ENCODE data around the gene ZCCHC14. TPM values are rescaled to one million over a fixed set of nuclear protein-coding genes. Genes with fewer than 3 reads are reported as not detected.

Gene ZCCHC14
- polyA plus RNA-seq, 1 experiment, result 2.7 TPM

DNA sequence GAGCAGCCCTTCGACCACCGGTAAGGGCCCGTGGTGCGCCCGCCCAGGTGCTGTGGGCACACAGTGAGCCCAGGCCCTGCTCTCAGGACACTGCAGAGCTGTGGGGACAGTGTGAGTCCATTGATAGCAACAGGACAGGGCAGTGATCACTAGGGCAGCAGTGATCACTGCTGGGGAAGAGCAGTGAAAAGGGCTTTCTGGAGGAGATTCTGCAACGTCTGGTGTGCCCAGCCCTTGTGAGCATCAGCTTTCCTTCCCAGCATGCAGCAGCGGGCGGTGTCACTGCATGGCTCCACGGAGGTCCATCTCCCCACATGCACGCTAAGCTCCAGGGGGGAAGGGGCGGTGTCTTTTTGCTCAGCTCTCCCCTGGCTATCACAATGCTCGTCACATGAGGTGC lies 68.6 kb downstream of the ZCCHC14 start:
- DNase-seq (ENCODE audit: low read depth), result no peak
- ChIA-PET CTCF (interaction anchor here (1.1 to 1.8 kb wide), 3 partner anchors 11 to 212 kb away, joined by 3 to 5 read pairs (median 3); no protein-coding TSS in a partner anchor), POLR2A (no interaction called here)
- TF ChIP-seq, protein P1, sequence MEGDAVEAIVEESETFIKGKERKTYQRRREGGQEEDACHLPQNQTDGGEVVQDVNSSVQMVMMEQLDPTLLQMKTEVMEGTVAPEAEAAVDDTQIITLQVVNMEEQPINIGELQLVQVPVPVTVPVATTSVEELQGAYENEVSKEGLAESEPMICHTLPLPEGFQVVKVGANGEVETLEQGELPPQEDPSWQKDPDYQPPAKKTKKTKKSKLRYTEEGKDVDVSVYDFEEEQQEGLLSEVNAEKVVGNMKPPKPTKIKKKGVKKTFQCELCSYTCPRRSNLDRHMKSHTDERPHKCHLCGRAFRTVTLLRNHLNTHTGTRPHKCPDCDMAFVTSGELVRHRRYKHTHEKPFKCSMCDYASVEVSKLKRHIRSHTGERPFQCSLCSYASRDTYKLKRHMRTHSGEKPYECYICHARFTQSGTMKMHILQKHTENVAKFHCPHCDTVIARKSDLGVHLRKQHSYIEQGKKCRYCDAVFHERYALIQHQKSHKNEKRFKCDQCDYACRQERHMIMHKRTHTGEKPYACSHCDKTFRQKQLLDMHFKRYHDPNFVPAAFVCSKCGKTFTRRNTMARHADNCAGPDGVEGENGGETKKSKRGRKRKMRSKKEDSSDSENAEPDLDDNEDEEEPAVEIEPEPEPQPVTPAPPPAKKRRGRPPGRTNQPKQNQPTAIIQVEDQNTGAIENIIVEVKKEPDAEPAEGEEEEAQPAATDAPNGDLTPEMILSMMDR (IDR thresholded peaks at IDR 0.05; ENCODE audit: insufficient read depth, low read depth, low read length), result no peak
- no peaks in the 10 kb centered on the region for H3K27me3 ChIP-seq (ENCODE audit: control insufficient read depth, insufficient read depth, low read length)
- H3K4me3 ChIP-seq (ENCODE audit: low read depth, low read length), result no peak overlapping the region
- peaks cover 7% of the 10 kb centered on the region for H3K36me3 ChIP-seq (ENCODE audit: control insufficient read depth, insufficient read depth, low read length)

DNA sequence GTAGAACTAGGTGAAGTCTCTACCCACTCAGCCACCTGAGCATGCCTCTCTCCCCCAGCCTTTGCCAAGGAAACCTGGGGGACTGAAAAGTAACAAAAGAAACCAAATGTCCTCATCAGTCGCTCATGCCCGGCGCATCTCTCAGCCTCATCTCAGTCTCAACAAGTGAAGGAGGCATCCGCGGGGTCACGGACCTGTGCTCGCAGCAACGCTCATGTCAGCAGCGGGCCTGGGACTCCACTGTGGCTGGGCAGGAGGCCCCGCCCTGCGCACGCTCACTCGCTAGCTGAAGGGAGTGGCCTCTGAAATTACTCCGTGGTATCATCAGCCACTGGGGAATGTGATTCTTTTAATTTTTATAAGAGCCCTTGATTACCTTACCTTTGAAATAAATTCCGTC lies 69.4 kb downstream of the ZCCHC14 start:
- Histone ChIP-seq H3K27me3 (ENCODE audit: control insufficient read depth, insufficient read depth, low read length) (no peaks in the 10 kb centered on the region), H3K4me3 (ENCODE audit: low read depth, low read length) (no peak overlapping the region), H3K36me3 (ENCODE audit: control insufficient read depth, insufficient read depth, low read length) (peaks cover 7% of the 10 kb centered on the region)
- no peak for DNase-seq (ENCODE audit: low read depth)
- TF ChIP-seq, protein P1 (IDR thresholded peaks at IDR 0.05; ENCODE audit: insufficient read depth, low read depth, low read length), result no peak
- ChIA-PET POLR2A (no interaction called here), CTCF (interaction anchor here (0.6 to 1.8 kb wide), 5 partner anchors 12 to 213 kb away, joined by 3 to 6 read pairs (median 3); no protein-coding TSS in a partner anchor)

DNA sequence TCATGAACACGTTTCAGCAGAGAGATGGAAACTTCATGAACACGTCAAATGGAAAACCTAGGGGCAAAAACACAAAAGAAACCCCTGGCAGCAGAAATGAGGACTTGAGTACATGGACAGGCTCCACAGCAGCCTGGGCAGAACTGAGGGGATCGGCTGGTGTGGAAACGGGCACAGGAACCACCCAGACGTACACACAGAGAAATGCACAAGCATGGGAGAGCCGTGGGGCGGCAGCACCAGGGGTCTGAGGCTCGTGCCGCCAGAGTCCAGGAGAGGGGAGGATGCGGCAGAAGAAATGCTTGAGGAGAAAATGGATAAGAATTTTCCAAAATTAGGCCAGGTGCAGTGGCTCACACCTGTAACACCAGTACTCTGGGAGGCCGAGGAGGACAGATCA lies 70.7 kb downstream of the ZCCHC14 start:
- CTCF ChIA-PET, result interaction anchor here (1.4 to 4.3 kb wide), 2 partner anchors 15 to 214 kb away, joined by 6 to 12 read pairs; no protein-coding TSS in a partner anchor

DNA sequence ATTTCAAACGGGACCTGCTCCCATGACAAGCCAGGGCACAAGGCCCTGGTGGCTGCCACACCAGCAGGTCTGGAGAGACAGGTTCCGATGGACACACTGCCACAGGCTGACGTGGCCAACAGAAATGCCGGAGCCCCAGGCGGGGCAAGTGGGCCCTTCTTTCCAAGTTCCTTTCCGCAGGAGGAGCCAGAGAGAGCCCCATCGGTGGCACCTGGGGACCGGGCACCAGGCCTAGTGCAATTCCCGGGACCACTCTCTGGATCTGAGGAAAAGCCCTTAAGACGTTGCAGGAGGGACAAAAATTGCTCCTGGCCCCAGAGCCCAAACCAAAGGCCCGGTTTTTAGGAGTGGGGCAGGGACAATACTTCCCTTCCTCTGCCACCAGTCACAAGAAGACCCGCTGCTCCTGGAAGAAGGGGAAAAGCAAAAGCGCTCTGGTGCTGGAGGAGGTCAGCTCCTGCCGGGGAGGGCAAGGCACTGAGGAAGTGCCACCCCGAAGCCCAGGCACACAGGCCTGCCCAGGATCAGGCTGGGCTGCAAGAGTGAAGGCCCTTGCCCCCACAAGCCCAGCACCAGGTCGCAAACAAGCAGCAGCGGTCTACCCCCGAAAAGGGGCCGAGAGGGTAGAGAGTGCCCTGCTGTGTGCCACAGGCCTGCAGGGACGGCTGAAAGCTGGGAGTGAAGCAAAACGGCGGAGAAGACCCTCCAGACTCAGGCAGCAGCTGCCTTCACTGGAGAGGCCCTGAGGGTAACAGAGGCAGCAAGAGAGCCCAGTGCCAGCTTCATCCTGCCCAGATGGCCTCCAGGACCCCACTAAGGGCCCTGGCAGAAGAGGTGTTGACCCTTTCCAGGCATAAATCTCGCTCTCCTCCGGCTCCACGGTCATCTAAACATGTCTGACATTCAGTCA lies 71.6 kb downstream of the ZCCHC14 start:
- peaks cover 8% of the 10 kb centered on the region for H3K36me3 ChIP-seq (ENCODE audit: control insufficient read depth, insufficient read depth, low read length)
- TF ChIP-seq, protein P1 (IDR thresholded peaks at IDR 0.05; ENCODE audit: insufficient read depth, low read depth, low read length), result no peak
- DNase-seq (ENCODE audit: low read depth), result no peak
- POLR2A ChIA-PET, result no interaction called here
- CTCF ChIA-PET, result interaction anchor here (0.8 to 4.3 kb wide), 4 partner anchors 8 to 215 kb away, joined by 3 to 12 read pairs (median 4); no protein-coding TSS in a partner anchor
- H3K4me3 ChIP-seq (ENCODE audit: low read depth, low read length), result no peak overlapping the region
- no peaks in the 10 kb centered on the region for H3K27me3 ChIP-seq (ENCODE audit: control insufficient read depth, insufficient read depth, low read length)

More for the DNA sequence above, 70.7 kb downstream of the ZCCHC14 start:
- no peak for DNase-seq (ENCODE audit: low read depth)
- Histone ChIP-seq H3K36me3 (ENCODE audit: control insufficient read depth, insufficient read depth, low read length) (peaks cover 7% of the 10 kb centered on the region), H3K27me3 (ENCODE audit: control insufficient read depth, insufficient read depth, low read length) (no peaks in the 10 kb centered on the region), H3K4me3 (ENCODE audit: low read depth, low read length) (no peak overlapping the region)
- POLR2A ChIA-PET, result no interaction called here
- TF ChIP-seq, protein P1 (IDR thresholded peaks at IDR 0.05; ENCODE audit: insufficient read depth, low read depth, low read length), result no peak

Data from BJ (cell line).